K562 (cell line): ENCODE results near the gene CRX. TPM values are rescaled to one million over a fixed set of nuclear protein-coding genes. Genes with fewer than 3 reads are reported as not detected.

Experiments used
- ATAC-seq: fragments of 200-7000 bp; cut with Tn5 transposase; 3 replicates; pipeline ENCODE4 v1.9.1; 2020; ENCODE audit warnings: moderate library complexity
- BruUV-seq: library from RNA; stranded (reverse); fragments of 400-500 nt; replicated peaks from 2 replicates; lab custom pipeline; 2021; lab: Mats Ljungman, UMichigan
- CTCF ChIA-PET: fragments of 300-600 bp; formaldehyde crosslinking; extraction: SDS; loops from one replicate; lab custom pipeline; 2021; ENCODE audit warnings: low intra/inter-chr PET ratio; lab: Yijun Ruan, JAX
- POLR2A ChIA-PET: fragments of 300-600, 350-650 bp; sonication (Branson Sonifier 250); formaldehyde crosslinking; extraction: SDS; loops from one replicate; lab custom pipeline; 2021; ENCODE audit warnings: antibody characterized with exemption, inconsistent platforms; lab: Yijun Ruan, JAX
- DNase-seq, 4 experiments: peaks; one replicate each; pipeline versions ENCODE4 v3.0.0 to v3.0.0-alpha.2; 2011 to 2018; ENCODE audit warnings: low spot score in 3 of 4, mixed read lengths in 3 of 4; ENCODE audit errors: extremely low read depth in 1 of 4
- FAIRE-seq: peaks from 2 replicates; lab custom pipeline; 2011; peaks lifted over from hg19 to GRCh38; lab: Jason Lieb, UNC
- H2AFZ ChIP-seq: 2 replicates; pipeline ENCODE4 v1.6.0; 2011; ENCODE audit warnings: low read depth, low read length, control low read depth, inconsistent platforms
- H3K27ac ChIP-seq: fragments of 200-600 bp; 3 replicates; pipeline ENCODE4 v1.8.0; 2011; ENCODE audit warnings: low read depth, mild to moderate bottlenecking, control low read depth, inconsistent platforms, low read length, moderate library complexity, mixed read lengths; ENCODE audit errors: extremely low read depth
- H3K27me3 ChIP-seq, 2 experiments: fragments of 300-600 bp in 1 of 2; 2 replicates in 1 of 2; 3 replicates in 1 of 2; pipeline versions ENCODE4 v1.6.0 to v1.8.0; 2011; ENCODE audit warnings: inconsistent platforms in 2 of 2, low read length in 2 of 2, mild to moderate bottlenecking in 1 of 2, mixed read lengths in 1 of 2, moderate library complexity in 1 of 2; ENCODE audit not compliant: control insufficient read depth in 2 of 2, insufficient read depth in 2 of 2
- H3K36me3 ChIP-seq: fragments of 300-600 bp; 3 replicates; pipeline ENCODE4 v1.8.0; 2011; ENCODE audit warnings: mild to moderate bottlenecking, low read length, inconsistent platforms; ENCODE audit not compliant: control insufficient read depth, insufficient read depth
- H3K4me1 ChIP-seq, 2 experiments: fragments of 200-600 bp in 1 of 2; replicated peaks in 1 of 2; 2 replicates in 1 of 2; 3 replicates in 1 of 2; pipeline versions ENCODE4 v1.5.1 to v1.8.0; 2011; ENCODE audit warnings: inconsistent platforms in 2 of 2, low read length in 2 of 2, mild to moderate bottlenecking in 1 of 2, mixed read lengths in 1 of 2, moderate library complexity in 1 of 2; ENCODE audit not compliant: control insufficient read depth in 2 of 2, insufficient read depth in 2 of 2
- H3K4me2 ChIP-seq: 2 replicates; pipeline ENCODE4 v1.6.1; 2011; ENCODE audit warnings: low read length, control low read depth, inconsistent platforms, mixed read lengths; ENCODE audit not compliant: insufficient read depth
- H3K4me3 ChIP-seq: fragments of 200-600 bp; sonication (generic), shearing (Covaris generic); 2 replicates; pipeline ENCODE4 v1.5.1; 2016; ENCODE audit warnings: control low read depth, inconsistent platforms
- H3K79me2 ChIP-seq: fragments of 200-600 bp; 3 replicates; pipeline ENCODE4 v1.8.0; 2011; ENCODE audit warnings: low read length, inconsistent platforms; ENCODE audit not compliant: control insufficient read depth, insufficient read depth
- H3K9ac ChIP-seq, 2 experiments: 2 replicates each; pipeline versions ENCODE4 v1.6.0 to v1.6.1; 2011; ENCODE audit warnings: low read depth in 2 of 2, low read length in 2 of 2, control low read depth in 1 of 2, inconsistent platforms in 1 of 2, mild to moderate bottlenecking in 1 of 2, mixed read lengths in 1 of 2; ENCODE audit not compliant: insufficient read depth in 1 of 2
- H3K9me1 ChIP-seq: one replicate; pipeline ENCODE4 v1.6.0; 2011; ENCODE audit warnings: inconsistent platforms, mild to moderate bottlenecking, low read length, moderate library complexity; ENCODE audit not compliant: control insufficient read depth, insufficient read depth
- H3K9me3 ChIP-seq: replicated peaks from 2 replicates; pipeline ENCODE4 v1.5.1; 2011; ENCODE audit warnings: low read depth, low read length, inconsistent platforms; ENCODE audit not compliant: control insufficient read depth, insufficient read depth
- H4K20me1 ChIP-seq: replicated peaks from 2 replicates; pipeline ENCODE4 v1.6.1; 2011; ENCODE audit warnings: low read length, inconsistent platforms, mixed read lengths; ENCODE audit not compliant: control insufficient read depth, insufficient read depth
- CEBPG ChIP-seq, 3 experiments: fragments of 200-800 bp in 1 of 3; sonication (Bioruptor generic) in 1 of 3; sonication (generic) in 1 of 3; formaldehyde crosslinking in 1 of 3; IDR thresholded peaks in 2 of 3; conservative IDR thresholded peaks in 1 of 3; 2 replicates each; pipeline versions ENCODE4 v1.6.1 to v1.8.0; 2016 to 2022; ENCODE audit warnings: missing compliant biosample characterization in 2 of 3, missing genetic modification characterization in 2 of 3, mild to moderate bottlenecking in 1 of 3, missing genetic modification reagents in 1 of 3
- ELF2 ChIP-seq: fragments of 250-450 bp; sonication (Bioruptor Pico); IDR thresholded peaks from 2 replicates; pipeline ENCODE4 v1.5.0; 2021; ENCODE audit warnings: mild to moderate bottlenecking
- ETV5 ChIP-seq: sonication (generic); formaldehyde crosslinking; IDR thresholded peaks from 2 replicates; pipeline ENCODE4 v1.4.0; 2020; ENCODE audit warnings: low read depth, mild to moderate bottlenecking, missing genetic modification reagents
- HDGF ChIP-seq: fragments of 450-650 bp; IDR thresholded peaks from 2 replicates; pipeline ENCODE4 v1.6.1; 2016
- NKRF ChIP-seq: fragments of 450-650 bp; IDR thresholded peaks from 2 replicates; pipeline ENCODE4 v1.6.1; 2016; ENCODE audit warnings: borderline replicate concordance
- SRF ChIP-seq, 2 experiments: fragments of 250-450, 450-650 bp in 1 of 2; sonication (Bioruptor Pico) in 1 of 2; sonication (generic) in 1 of 2; formaldehyde crosslinking; IDR thresholded peaks; 2 replicates each; pipeline versions ENCODE4 v1.5.0 to v1.5.1; 2020 to 2022; ENCODE audit warnings: mild to moderate bottlenecking in 1 of 2, missing genetic modification reagents in 1 of 2
- TEAD1 ChIP-seq, 2 experiments: fragments of 450-650 bp in 1 of 2; sonication (generic) in 1 of 2; formaldehyde crosslinking; IDR thresholded peaks; 2 replicates each; pipeline versions ENCODE4 v1.4.0 to v1.8.0; 2020 to 2022; ENCODE audit warnings: mild to moderate bottlenecking in 2 of 2, missing genetic modification reagents in 1 of 2
- ZNF217 ChIP-seq: sonication (generic); formaldehyde crosslinking; IDR thresholded peaks from 2 replicates; pipeline ENCODE4 v1.8.0; 2022; ENCODE audit warnings: mild to moderate bottlenecking, missing genetic modification reagents
- ZNF23 ChIP-seq: fragments of 250-450 bp; sonication (Bioruptor Pico); IDR thresholded peaks from 2 replicates; pipeline ENCODE4 v1.4.0; 2020; ENCODE audit warnings: mild to moderate bottlenecking
- ZNF431 ChIP-seq: sonication (generic); formaldehyde crosslinking; IDR thresholded peaks from 2 replicates; pipeline ENCODE4 v1.8.0; 2022; ENCODE audit warnings: mild to moderate bottlenecking, missing genetic modification reagents
- WGBS: fragments of 100-300 bp; shearing (Covaris generic); methylation state at CpG from one replicate; pipeline ENCODE4 v1.1.6; 2016; ENCODE audit warnings: low coverage, mixed read lengths; ENCODE audit not compliant: insufficient coverage; ENCODE audit errors: missing lambda C conversion rate; 5-methylcytosine and 5-hydroxymethylcytosine counted together
- in situ Hi-C: fragments of 300-500 bp; cut with MboI; formaldehyde crosslinking; loops from 4 replicates; pipeline ENCODE4 v1.15.0; 2018; ENCODE audit warnings: inconsistent platforms, mixed read lengths
- intact Hi-C: fragments of 100-400 bp; cut with micrococcal nuclease; formaldehyde crosslinking; loops from 2 replicates; pipeline ENCODE4 v1.14.2; 2022
- polyA plus RNA-seq, 8 experiments: library from polyadenylated mRNA; depleted of rRNA in 4 of 8; stranded (reverse) in 5 of 8; unstranded in 3 of 8; fragments of >200 nt; fragmentation: Nextera tagmentation in 2 of 8; fragmentation: Illumina TruSeq in 1 of 8; extraction: Ambion mirVana in 2 of 8; extraction: Trizol in 1 of 8; gene quantifications; 2 replicates each; pipeline versions ENCODE4 v1.2.1 to v1.2.3, GENCODE V29; 2011 to 2014; ENCODE audit warnings: inconsistent platforms in 1 of 8, missing spikeins in 1 of 8
- total RNA-seq, 7 experiments: library from RNA; depleted of rRNA in 6 of 7; stranded (reverse); fragments of >200 nt in 6 of 7; fragmentation: Illumina TruSeq in 2 of 7; extraction: Trizol in 2 of 7; gene quantifications; 2 replicates each; pipeline versions ENCODE4 v1.2.1 to v1.2.3, GENCODE V29; 2011 to 2021; ENCODE audit warnings: low replicate concordance in 1 of 7
- TF ChIP-seq, protein P1 (sequence below): fragments of 250-450 bp; sonication (Bioruptor Pico); IDR thresholded peaks from 2 replicates; pipeline ENCODE4 v1.8.0; 2021; ENCODE audit warnings: moderate library complexity, mild to moderate bottlenecking, inconsistent platforms
- TF ChIP-seq, protein P2 (sequence below): fragments of 200-800 bp; sonication (Bioruptor generic); IDR thresholded peaks from 2 replicates; pipeline ENCODE4 v1.6.1; 2017; ENCODE audit warnings: missing genetic modification characterization, missing compliant biosample characterization
- TF ChIP-seq, protein P3 (sequence below): sonication (generic); formaldehyde crosslinking; IDR thresholded peaks from 2 replicates; pipeline ENCODE4 v1.5.0; 2020; ENCODE audit warnings: missing genetic modification reagents
- TF ChIP-seq, protein P4 (sequence below): sonication (generic); formaldehyde crosslinking; IDR thresholded peaks from 2 replicates; pipeline ENCODE4 v1.8.1; 2023; ENCODE audit warnings: mild to moderate bottlenecking, missing genetic modification reagents, moderate library complexity

Gene CRX
- total and polyA plus RNA-seq, 9 of the 15 experiments (the other 6 are each of a cell fraction or from before 2014, with no cell fraction given), result 0.01 TPM; not detected in 8

GRCh38 chr19:47890865-47891621, 69.3 kb downstream of the CRX start:
- H3K27me3 ChIP-seq, result no peaks in the 10 kb centered on the region; a peak in 1 of 5 replicates
- CTCF ChIA-PET, result no interaction called here
- H4K20me1 ChIP-seq, result no peaks in the 10 kb centered on the region
- peak overlapping the region; percentile 80 for H3K27ac ChIP-seq
- no TSS peak for BruUV-seq
- 26% methylated on average over 6 of the region's 7 CpGs for WGBS
- H3K36me3 ChIP-seq, result no peaks in the 10 kb centered on the region
- POLR2A ChIA-PET, result interaction anchor here (0.6 to 2.2 kb wide), 5 partner anchors 9 to 404 kb away, joined by 3 to 10 read pairs (median 3); no protein-coding TSS in a partner anchor
- H3K4me3 ChIP-seq, result no peak overlapping the region
- DNase-seq (no peak), ATAC-seq (no peak), FAIRE-seq (no peak)
- in situ Hi-C loops (no loop called here), intact Hi-C loops (loop anchor here (2.0 kb wide), 1 partner anchor 22 kb away; no protein-coding TSS in a partner anchor)
- peak overlapping the region in 1 of 2 experiments; percentile 48; a peak in 3 of 4 replicates for H3K9ac ChIP-seq
- H3K9me1 ChIP-seq, result no peaks in the 10 kb centered on the region
- H3K9me3 ChIP-seq, result no peaks in the 10 kb centered on the region
- H3K4me2 ChIP-seq, result peak overlapping the region; percentile 53
- H3K79me2 ChIP-seq, result no peaks in the 10 kb centered on the region
- peaks cover 12 to 22% of the 10 kb centered on the region in 2 experiments for H3K4me1 ChIP-seq
- peak overlapping the region; percentile 84 for H2AFZ ChIP-seq
- TF ChIP-seq CEBPG (CRISPR knock-in tag; IDR thresholded peaks at IDR 0.05) (no peak), CEBPG (tag; conservative IDR thresholded peaks at IDR 0.05 in 1 of 2, IDR thresholded peaks at IDR 0.05 in 1 of 2) (no peak), ELF2 (CRISPR knock-in tag) (no peak), ETV5 (CRISPR knock-in tag) (0 out of 2 replicates have a peak, but pooled peaks have one; percentile 17), NKRF (peak; percentile 51; the same call in 1 of the 2 replicates), TEAD1 (CRISPR knock-in tag; IDR thresholded peaks at IDR 0.05) (0 out of 4 replicates have a peak, but pooled peaks of 1 of the 2 experiments have one; percentile 28), HDGF (no peak), ZNF431 (CRISPR knock-in tag) (no peak), ZNF23 (CRISPR knock-in tag) (no peak), SRF (CRISPR knock-in tag; IDR thresholded peaks at IDR 0.05) (0 out of 4 replicates have a peak, but pooled peaks of 1 of the 2 experiments have one; percentile 15), ZNF217 (CRISPR knock-in tag) (no peak)
- TF ChIP-seq, protein P1, sequence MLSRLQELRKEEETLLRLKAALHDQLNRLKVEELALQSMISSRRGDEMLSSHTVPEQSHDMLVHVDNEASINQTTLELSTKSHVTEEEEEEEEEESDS (CRISPR knock-in tag), result no peak
- TF ChIP-seq, protein P2, sequence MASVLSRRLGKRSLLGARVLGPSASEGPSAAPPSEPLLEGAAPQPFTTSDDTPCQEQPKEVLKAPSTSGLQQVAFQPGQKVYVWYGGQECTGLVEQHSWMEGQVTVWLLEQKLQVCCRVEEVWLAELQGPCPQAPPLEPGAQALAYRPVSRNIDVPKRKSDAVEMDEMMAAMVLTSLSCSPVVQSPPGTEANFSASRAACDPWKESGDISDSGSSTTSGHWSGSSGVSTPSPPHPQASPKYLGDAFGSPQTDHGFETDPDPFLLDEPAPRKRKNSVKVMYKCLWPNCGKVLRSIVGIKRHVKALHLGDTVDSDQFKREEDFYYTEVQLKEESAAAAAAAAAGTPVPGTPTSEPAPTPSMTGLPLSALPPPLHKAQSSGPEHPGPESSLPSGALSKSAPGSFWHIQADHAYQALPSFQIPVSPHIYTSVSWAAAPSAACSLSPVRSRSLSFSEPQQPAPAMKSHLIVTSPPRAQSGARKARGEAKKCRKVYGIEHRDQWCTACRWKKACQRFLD (CRISPR knock-in tag), result peak; percentile 21; the same call in 1 of the 2 replicates
- TF ChIP-seq, protein P3, sequence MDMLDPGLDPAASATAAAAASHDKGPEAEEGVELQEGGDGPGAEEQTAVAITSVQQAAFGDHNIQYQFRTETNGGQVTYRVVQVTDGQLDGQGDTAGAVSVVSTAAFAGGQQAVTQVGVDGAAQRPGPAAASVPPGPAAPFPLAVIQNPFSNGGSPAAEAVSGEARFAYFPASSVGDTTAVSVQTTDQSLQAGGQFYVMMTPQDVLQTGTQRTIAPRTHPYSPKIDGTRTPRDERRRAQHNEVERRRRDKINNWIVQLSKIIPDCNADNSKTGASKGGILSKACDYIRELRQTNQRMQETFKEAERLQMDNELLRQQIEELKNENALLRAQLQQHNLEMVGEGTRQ (CRISPR knock-in tag), result no peak
- TF ChIP-seq, protein P4, sequence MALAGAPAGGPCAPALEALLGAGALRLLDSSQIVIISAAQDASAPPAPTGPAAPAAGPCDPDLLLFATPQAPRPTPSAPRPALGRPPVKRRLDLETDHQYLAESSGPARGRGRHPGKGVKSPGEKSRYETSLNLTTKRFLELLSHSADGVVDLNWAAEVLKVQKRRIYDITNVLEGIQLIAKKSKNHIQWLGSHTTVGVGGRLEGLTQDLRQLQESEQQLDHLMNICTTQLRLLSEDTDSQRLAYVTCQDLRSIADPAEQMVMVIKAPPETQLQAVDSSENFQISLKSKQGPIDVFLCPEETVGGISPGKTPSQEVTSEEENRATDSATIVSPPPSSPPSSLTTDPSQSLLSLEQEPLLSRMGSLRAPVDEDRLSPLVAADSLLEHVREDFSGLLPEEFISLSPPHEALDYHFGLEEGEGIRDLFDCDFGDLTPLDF (CRISPR knock-in tag), result no peak
